K562 (cell line): ENCODE measurements around the gene LPIN1.

Experiments used
- BHLHE40 ChIP-seq: IDR thresholded peaks from 2 replicates; pipeline ENCODE4 v1.6.1; 2011; ENCODE audit warnings: low read length, improper control_type of control experiment
- GATA2 ChIP-seq: sonication (generic); formaldehyde crosslinking; IDR thresholded peaks from 2 replicates; pipeline ENCODE4 v1.4.0; 2020; ENCODE audit warnings: mild to moderate bottlenecking, missing genetic modification reagents
- HOXB6 ChIP-seq: fragments of 250-450 bp; sonication (Bioruptor Pico); IDR thresholded peaks from 2 replicates; pipeline ENCODE4 v1.5.1; 2022; ENCODE audit warnings: mild to moderate bottlenecking, borderline replicate concordance
- NFXL1 ChIP-seq: fragments of 450-650 bp; formaldehyde crosslinking; IDR thresholded peaks from 2 replicates; pipeline ENCODE4 v1.4.0; 2021; ENCODE audit warnings: mild to moderate bottlenecking
- RAD21 ChIP-seq, 2 experiments: fragments of 250-450 bp in 1 of 2; fragments of 450-650 bp in 1 of 2; sonication (Bioruptor Pico) in 1 of 2; formaldehyde crosslinking in 1 of 2; IDR thresholded peaks in 1 of 2; conservative IDR thresholded peaks in 1 of 2; 2 replicates each; pipeline versions ENCODE4 v1.4.0 to v1.8.0; 2020 to 2022; ENCODE audit warnings: mild to moderate bottlenecking in 2 of 2, moderate library complexity in 1 of 2
- SMARCA4 ChIP-seq: fragments of 450-650 bp; IDR thresholded peaks from 2 replicates; pipeline ENCODE4 v1.6.1; 2016
- STAG1 ChIP-seq: sonication (generic); formaldehyde crosslinking; IDR thresholded peaks from 2 replicates; pipeline ENCODE4 v1.5.0; 2020; ENCODE audit warnings: missing genetic modification reagents, borderline replicate concordance
- TF ChIP-seq, protein P1 (sequence below): sonication (generic); formaldehyde crosslinking; IDR thresholded peaks from 2 replicates; pipeline ENCODE4 v1.8.1; 2023; ENCODE audit warnings: mild to moderate bottlenecking, missing genetic modification reagents
- TF ChIP-seq, protein P2 (sequence below): sonication (generic); formaldehyde crosslinking; IDR thresholded peaks from 2 replicates; pipeline ENCODE4 v1.8.1; 2023; ENCODE audit warnings: mild to moderate bottlenecking, missing genetic modification reagents
- TF ChIP-seq, protein P3 (sequence below): sonication (generic); formaldehyde crosslinking; IDR thresholded peaks from 2 replicates; pipeline ENCODE4 v1.8.0; 2023; ENCODE audit warnings: missing genetic modification reagents, mild to moderate bottlenecking, borderline replicate concordance

DNA sequence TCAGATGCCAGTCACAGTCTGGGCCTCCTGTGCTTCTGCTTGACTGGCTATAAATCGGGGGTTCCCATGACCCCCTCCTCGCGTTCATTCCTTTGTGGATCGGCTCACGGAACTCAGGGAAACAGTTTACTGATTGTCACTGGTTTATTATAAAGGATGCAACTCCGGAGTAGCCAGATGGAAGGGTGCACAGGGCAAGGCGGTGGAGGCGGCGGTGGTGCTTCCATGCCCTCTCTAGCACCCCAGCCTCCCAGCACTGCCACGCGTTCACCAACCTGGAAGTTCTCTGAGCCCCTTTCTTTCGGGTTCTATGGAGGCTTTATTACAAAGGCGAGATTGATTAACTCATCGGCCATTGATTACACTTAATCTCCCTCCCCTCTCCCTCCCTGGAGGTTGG lies 15.6 kb downstream of the LPIN1 start:
- TF ChIP-seq HOXB6 (CRISPR knock-in tag) (no peak), RAD21 (CRISPR knock-in tag; conservative IDR thresholded peaks at IDR 0.05 in 1 of 2, IDR thresholded peaks at IDR 0.05 in 1 of 2) (no peak), NFXL1 (CRISPR knock-in tag) (no peak), GATA2 (no peak), STAG1 (CRISPR knock-in tag) (no peak), SMARCA4 (no peak), BHLHE40 (no peak)
- TF ChIP-seq, protein P1, sequence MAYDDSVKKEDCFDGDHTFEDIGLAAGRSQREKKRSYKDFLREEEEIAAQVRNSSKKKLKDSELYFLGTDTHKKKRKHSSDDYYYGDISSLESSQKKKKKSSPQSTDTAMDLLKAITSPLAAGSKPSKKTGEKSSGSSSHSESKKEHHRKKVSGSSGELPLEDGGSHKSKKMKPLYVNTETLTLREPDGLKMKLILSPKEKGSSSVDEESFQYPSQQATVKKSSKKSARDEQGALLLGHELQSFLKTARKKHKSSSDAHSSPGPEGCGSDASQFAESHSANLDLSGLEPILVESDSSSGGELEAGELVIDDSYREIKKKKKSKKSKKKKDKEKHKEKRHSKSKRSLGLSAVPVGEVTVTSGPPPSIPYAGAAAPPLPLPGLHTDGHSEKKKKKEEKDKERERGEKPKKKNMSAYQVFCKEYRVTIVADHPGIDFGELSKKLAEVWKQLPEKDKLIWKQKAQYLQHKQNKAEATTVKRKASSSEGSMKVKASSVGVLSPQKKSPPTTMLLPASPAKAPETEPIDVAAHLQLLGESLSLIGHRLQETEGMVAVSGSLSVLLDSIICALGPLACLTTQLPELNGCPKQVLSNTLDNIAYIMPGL (CRISPR knock-in tag) = no peak
- TF ChIP-seq, protein P2, sequence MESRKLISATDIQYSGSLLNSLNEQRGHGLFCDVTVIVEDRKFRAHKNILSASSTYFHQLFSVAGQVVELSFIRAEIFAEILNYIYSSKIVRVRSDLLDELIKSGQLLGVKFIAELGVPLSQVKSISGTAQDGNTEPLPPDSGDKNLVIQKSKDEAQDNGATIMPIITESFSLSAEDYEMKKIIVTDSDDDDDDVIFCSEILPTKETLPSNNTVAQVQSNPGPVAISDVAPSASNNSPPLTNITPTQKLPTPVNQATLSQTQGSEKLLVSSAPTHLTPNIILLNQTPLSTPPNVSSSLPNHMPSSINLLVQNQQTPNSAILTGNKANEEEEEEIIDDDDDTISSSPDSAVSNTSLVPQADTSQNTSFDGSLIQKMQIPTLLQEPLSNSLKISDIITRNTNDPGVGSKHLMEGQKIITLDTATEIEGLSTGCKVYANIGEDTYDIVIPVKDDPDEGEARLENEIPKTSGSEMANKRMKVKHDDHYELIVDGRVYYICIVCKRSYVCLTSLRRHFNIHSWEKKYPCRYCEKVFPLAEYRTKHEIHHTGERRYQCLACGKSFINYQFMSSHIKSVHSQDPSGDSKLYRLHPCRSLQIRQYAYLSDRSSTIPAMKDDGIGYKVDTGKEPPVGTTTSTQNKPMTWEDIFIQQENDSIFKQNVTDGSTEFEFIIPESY = no peak
- TF ChIP-seq, protein P3, sequence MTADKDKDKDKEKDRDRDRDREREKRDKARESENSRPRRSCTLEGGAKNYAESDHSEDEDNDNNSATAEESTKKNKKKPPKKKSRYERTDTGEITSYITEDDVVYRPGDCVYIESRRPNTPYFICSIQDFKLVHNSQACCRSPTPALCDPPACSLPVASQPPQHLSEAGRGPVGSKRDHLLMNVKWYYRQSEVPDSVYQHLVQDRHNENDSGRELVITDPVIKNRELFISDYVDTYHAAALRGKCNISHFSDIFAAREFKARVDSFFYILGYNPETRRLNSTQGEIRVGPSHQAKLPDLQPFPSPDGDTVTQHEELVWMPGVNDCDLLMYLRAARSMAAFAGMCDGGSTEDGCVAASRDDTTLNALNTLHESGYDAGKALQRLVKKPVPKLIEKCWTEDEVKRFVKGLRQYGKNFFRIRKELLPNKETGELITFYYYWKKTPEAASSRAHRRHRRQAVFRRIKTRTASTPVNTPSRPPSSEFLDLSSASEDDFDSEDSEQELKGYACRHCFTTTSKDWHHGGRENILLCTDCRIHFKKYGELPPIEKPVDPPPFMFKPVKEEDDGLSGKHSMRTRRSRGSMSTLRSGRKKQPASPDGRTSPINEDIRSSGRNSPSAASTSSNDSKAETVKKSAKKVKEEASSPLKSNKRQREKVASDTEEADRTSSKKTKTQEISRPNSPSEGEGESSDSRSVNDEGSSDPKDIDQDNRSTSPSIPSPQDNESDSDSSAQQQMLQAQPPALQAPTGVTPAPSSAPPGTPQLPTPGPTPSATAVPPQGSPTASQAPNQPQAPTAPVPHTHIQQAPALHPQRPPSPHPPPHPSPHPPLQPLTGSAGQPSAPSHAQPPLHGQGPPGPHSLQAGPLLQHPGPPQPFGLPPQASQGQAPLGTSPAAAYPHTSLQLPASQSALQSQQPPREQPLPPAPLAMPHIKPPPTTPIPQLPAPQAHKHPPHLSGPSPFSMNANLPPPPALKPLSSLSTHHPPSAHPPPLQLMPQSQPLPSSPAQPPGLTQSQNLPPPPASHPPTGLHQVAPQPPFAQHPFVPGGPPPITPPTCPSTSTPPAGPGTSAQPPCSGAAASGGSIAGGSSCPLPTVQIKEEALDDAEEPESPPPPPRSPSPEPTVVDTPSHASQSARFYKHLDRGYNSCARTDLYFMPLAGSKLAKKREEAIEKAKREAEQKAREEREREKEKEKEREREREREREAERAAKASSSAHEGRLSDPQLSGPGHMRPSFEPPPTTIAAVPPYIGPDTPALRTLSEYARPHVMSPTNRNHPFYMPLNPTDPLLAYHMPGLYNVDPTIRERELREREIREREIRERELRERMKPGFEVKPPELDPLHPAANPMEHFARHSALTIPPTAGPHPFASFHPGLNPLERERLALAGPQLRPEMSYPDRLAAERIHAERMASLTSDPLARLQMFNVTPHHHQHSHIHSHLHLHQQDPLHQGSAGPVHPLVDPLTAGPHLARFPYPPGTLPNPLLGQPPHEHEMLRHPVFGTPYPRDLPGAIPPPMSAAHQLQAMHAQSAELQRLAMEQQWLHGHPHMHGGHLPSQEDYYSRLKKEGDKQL (CRISPR knock-in tag) = no peak
